Endothelial cell of umbilical vein (primary cell): ENCODE data around the gene TMEM131. TPM values are rescaled to one million over a fixed set of nuclear protein-coding genes. Genes with fewer than 3 reads are reported as not detected.

Experiments used
- BruUV-seq: library from RNA; stranded (reverse); fragments of 400-500 nt; replicated peaks from 2 replicates; lab custom pipeline; 2021; lab: Mats Ljungman, UMichigan
- CTCF ChIA-PET: fragments of 300-600, 350-600 bp; sonication (Branson Sonifier 250); formaldehyde crosslinking; loops from one replicate; lab custom pipeline; 2021; ENCODE audit warnings: antibody characterized with exemption, inconsistent platforms; lab: Charles Lee
- POLR2A ChIA-PET: fragments of 300-600, 350-600 bp; sonication (Branson Sonifier 250); formaldehyde crosslinking; loops from one replicate; lab custom pipeline; 2021; ENCODE audit warnings: antibody characterized with exemption, inconsistent platforms; lab: Charles Lee
- DNase-seq: peaks from one replicate; pipeline ENCODE4 v3.0.0-alpha.2; 2011; ENCODE audit warnings: low read depth, low spot score
- FAIRE-seq: peaks from 2 replicates; lab custom pipeline; 2011; peaks lifted over from hg19 to GRCh38; lab: Jason Lieb, UNC
- H2AFZ ChIP-seq: 2 replicates; pipeline ENCODE4 v1.6.0; 2012; ENCODE audit warnings: low read depth, low read length, control low read depth, inconsistent platforms
- H3K27ac ChIP-seq: 2 replicates; pipeline ENCODE4 v1.5.1; 2011; ENCODE audit warnings: low read depth, mild to moderate bottlenecking, control low read depth, low read length, moderate library complexity; ENCODE audit not compliant: insufficient read depth
- H3K27me3 ChIP-seq, 2 experiments: 2 replicates each; pipeline versions ENCODE4 v1.6.0 to v1.6.1; 2011; ENCODE audit warnings: low read length in 2 of 2, mixed read lengths in 1 of 2; ENCODE audit not compliant: control insufficient read depth in 2 of 2, insufficient read depth in 2 of 2
- H3K36me3 ChIP-seq, 2 experiments: 2 replicates in 1 of 2; 3 replicates in 1 of 2; pipeline ENCODE4 v1.5.1; 2011; ENCODE audit warnings: low read length in 2 of 2, mild to moderate bottlenecking in 1 of 2, moderate library complexity in 1 of 2; ENCODE audit not compliant: control insufficient read depth in 2 of 2, insufficient read depth in 2 of 2; ENCODE audit errors: extremely low read depth in 1 of 2
- H3K4me1 ChIP-seq: 3 replicates; pipeline ENCODE4 v1.5.1; 2011; ENCODE audit warnings: mild to moderate bottlenecking, low read length; ENCODE audit not compliant: control insufficient read depth, insufficient read depth; ENCODE audit errors: extremely low read depth
- H3K4me2 ChIP-seq: 2 replicates; pipeline ENCODE4 v1.6.1; 2011; ENCODE audit warnings: low read length, control low read depth, mixed read lengths; ENCODE audit not compliant: insufficient read depth
- H3K4me3 ChIP-seq, 3 experiments: fragments of 200-600 bp in 1 of 3; sonication (generic), shearing (Covaris generic) in 1 of 3; replicated peaks in 1 of 3; 2 replicates each; pipeline ENCODE4 v1.5.1; 2011 to 2016; ENCODE audit warnings: control low read depth in 3 of 3, low read length in 3 of 3, mild to moderate bottlenecking in 2 of 3, inconsistent platforms in 1 of 3, low read depth in 1 of 3, moderate library complexity in 1 of 3; ENCODE audit not compliant: insufficient read depth in 1 of 3
- H3K79me2 ChIP-seq: 2 replicates; pipeline ENCODE4 v1.6.0; 2012; ENCODE audit warnings: low read length, inconsistent platforms; ENCODE audit not compliant: control insufficient read depth, insufficient read depth
- H3K9ac ChIP-seq: replicated peaks from 2 replicates; pipeline ENCODE3; 2011; ENCODE audit warnings: low read length, control low read depth; ENCODE audit not compliant: insufficient read depth; ENCODE audit errors: extremely low read depth
- H3K9me1 ChIP-seq: replicated peaks from 3 replicates; pipeline ENCODE4 v1.6.0; 2011; ENCODE audit warnings: mild to moderate bottlenecking, low read length; ENCODE audit not compliant: control insufficient read depth, insufficient read depth; ENCODE audit errors: extremely low read depth
- H3K9me3 ChIP-seq: replicated peaks from 2 replicates; pipeline ENCODE4 v1.5.1; 2012; ENCODE audit warnings: low read length, inconsistent platforms; ENCODE audit not compliant: control insufficient read depth, insufficient read depth
- H4K20me1 ChIP-seq: replicated peaks from 2 replicates; pipeline ENCODE3; 2011; ENCODE audit warnings: mild to moderate bottlenecking, low read length; ENCODE audit not compliant: control insufficient read depth, insufficient read depth; ENCODE audit errors: extremely low read depth
- EZH2 ChIP-seq: IDR thresholded peaks from 2 replicates; pipeline ENCODE4 v1.6.1; 2012; ENCODE audit warnings: borderline replicate concordance, low read depth, mild to moderate bottlenecking, moderate library complexity, low read length, inconsistent platforms; ENCODE audit not compliant: severe bottlenecking
- FOS ChIP-seq: IDR thresholded peaks from 2 replicates; pipeline ENCODE4 v1.6.1; 2011; ENCODE audit warnings: mild to moderate bottlenecking, low read length, moderate library complexity, borderline replicate concordance; ENCODE audit not compliant: insufficient read depth
- GATA2 ChIP-seq: IDR thresholded peaks from 2 replicates; pipeline ENCODE4 v1.7.0; 2011; ENCODE audit warnings: low read depth, mild to moderate bottlenecking, moderate library complexity, mixed read lengths, low read length; ENCODE audit not compliant: insufficient read length, insufficient read depth
- JUN ChIP-seq: IDR thresholded peaks from 2 replicates; pipeline ENCODE4 v1.6.1; 2011; ENCODE audit warnings: borderline replicate concordance, low read depth; ENCODE audit not compliant: insufficient read length, insufficient read depth
- MYC ChIP-seq: IDR thresholded peaks from one replicate; pipeline ENCODE4 v1.6.1; 2011; ENCODE audit warnings: mild to moderate bottlenecking, low read depth, low read length
- POLR2A ChIP-seq: IDR thresholded peaks from 2 replicates; pipeline ENCODE4 v1.6.1; 2012; ENCODE audit warnings: low read depth, mild to moderate bottlenecking, control low read depth, low read length
- POLR2AphosphoS5 ChIP-seq: IDR thresholded peaks from 2 replicates; pipeline ENCODE4 v1.6.1; 2012; ENCODE audit warnings: low read depth, mild to moderate bottlenecking, control low read depth, low read length, moderate library complexity; ENCODE audit not compliant: insufficient read depth
- dilution Hi-C: fragments of 300-500 bp; cut with MboI; formaldehyde crosslinking; loops from one replicate; pipeline ENCODE4 v1.15.0; 2019; ENCODE audit warnings: low sequenced_read_pairs; ENCODE audit not compliant: extremely low pct_ligation_motif_present
- intact Hi-C: fragments of 100-400 bp; cut with micrococcal nuclease; formaldehyde crosslinking; loops from one replicate; pipeline ENCODE4 v1.10.0; 2022
- polyA plus RNA-seq, 4 experiments: library from polyadenylated mRNA; depleted of rRNA in 3 of 4; stranded (reverse) in 3 of 4; unstranded in 1 of 4; fragments of >200 nt; gene quantifications; 2 replicates each; pipeline versions ENCODE4 v1.2.1 to v1.2.3, GENCODE V29; 2011 to 2012; ENCODE audit warnings: missing spikeins in 1 of 4
- total RNA-seq: library from RNA; stranded (reverse); gene quantifications from 2 replicates; pipeline ENCODE4 v1.2.3, GENCODE V29; 2021
- TF ChIP-seq, protein P1 (sequence below), 2 donors: IDR thresholded peaks; 1 replicate in 1 of 2; 2 replicates in 1 of 2; pipeline ENCODE4 v1.5.1; 2011; ENCODE audit warnings: low read length in 2 of 2, mild to moderate bottlenecking in 2 of 2, moderate library complexity in 2 of 2, control low read depth in 1 of 2, inconsistent platforms in 1 of 2, low read depth in 1 of 2; ENCODE audit not compliant: insufficient read depth in 1 of 2; ENCODE audit errors: extremely low read depth in 1 of 2
- TF ChIP-seq, protein P2 (sequence below): IDR thresholded peaks from 2 replicates; pipeline ENCODE4 v1.6.1; 2011; ENCODE audit not compliant: insufficient read depth, insufficient read length

Gene TMEM131
- total and polyA plus RNA-seq, 2 donors (not counting 3 experiments of a cell fraction or from before 2014, with no cell fraction given), result 12.2 to 28.6 TPM

DNA sequence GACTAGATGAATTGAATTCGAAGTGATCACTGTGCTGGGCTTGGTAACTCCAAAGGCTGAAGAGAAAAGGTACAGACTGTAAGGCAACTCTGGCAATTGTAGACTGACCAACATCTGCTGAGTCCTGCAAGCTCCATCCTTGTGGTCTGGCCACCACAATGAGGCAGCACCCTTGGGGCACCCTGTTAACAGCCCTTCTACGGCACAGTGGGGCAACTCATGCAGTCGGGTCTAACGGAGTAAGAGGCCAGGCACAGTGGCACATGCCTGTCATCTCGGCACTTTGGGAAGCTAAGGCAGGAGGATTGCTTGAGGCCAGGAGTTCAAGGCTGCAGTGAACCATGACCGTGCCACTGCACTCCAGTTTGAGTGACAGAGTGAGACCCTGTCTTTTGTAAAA, 155.6 kb downstream of the TMEM131 start:
- Histone ChIP-seq H4K20me1 (no peaks in the 10 kb centered on the region), H3K27me3 (no peaks in the 10 kb centered on the region), H3K9me1 (no peaks in the 10 kb centered on the region), H3K4me2 (no peak overlapping the region), H3K9me3 (no peaks in the 10 kb centered on the region), H3K4me1 (no peaks in the 10 kb centered on the region), H2AFZ (no peak overlapping the region), H3K9ac (no peak overlapping the region), H3K4me3 (no peak overlapping the region), H3K27ac (no peak overlapping the region), H3K79me2 (no peaks in the 10 kb centered on the region), H3K36me3 (no peaks in the 10 kb centered on the region)
- FAIRE-seq (no peak), DNase-seq (no peak)
- ChIA-PET CTCF (interaction anchor here (1.4 kb wide), 1 partner anchor 10 kb away, joined by 5 read pairs; no protein-coding TSS in a partner anchor), POLR2A (no interaction called here)
- BruUV-seq, result no TSS peak
- intact Hi-C loops (no loop called here), dilution Hi-C loops (no loop called here)
- TF ChIP-seq GATA2 (no peak), JUN (no peak), POLR2AphosphoS5 (no peak), MYC (no peak), EZH2 (no peak), POLR2A (no peak), FOS (no peak)
- TF ChIP-seq, protein P1, sequence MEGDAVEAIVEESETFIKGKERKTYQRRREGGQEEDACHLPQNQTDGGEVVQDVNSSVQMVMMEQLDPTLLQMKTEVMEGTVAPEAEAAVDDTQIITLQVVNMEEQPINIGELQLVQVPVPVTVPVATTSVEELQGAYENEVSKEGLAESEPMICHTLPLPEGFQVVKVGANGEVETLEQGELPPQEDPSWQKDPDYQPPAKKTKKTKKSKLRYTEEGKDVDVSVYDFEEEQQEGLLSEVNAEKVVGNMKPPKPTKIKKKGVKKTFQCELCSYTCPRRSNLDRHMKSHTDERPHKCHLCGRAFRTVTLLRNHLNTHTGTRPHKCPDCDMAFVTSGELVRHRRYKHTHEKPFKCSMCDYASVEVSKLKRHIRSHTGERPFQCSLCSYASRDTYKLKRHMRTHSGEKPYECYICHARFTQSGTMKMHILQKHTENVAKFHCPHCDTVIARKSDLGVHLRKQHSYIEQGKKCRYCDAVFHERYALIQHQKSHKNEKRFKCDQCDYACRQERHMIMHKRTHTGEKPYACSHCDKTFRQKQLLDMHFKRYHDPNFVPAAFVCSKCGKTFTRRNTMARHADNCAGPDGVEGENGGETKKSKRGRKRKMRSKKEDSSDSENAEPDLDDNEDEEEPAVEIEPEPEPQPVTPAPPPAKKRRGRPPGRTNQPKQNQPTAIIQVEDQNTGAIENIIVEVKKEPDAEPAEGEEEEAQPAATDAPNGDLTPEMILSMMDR (IDR thresholded peaks at IDR 0.05; ENCODE audit: extremely low read depth in 1 of 2, insufficient read depth in 1 of 2, low read depth in 1 of 2, low read length in 2 of 2), result no peak
- TF ChIP-seq, protein P2, sequence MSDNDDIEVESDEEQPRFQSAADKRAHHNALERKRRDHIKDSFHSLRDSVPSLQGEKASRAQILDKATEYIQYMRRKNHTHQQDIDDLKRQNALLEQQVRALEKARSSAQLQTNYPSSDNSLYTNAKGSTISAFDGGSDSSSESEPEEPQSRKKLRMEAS, result no peak
